ENCODE data around the gene ADAMTSL2.

ADAMTSL2 gene

GRCh38 chr9:133546287-133546680 lies 11.8 kb downstream of the ADAMTSL2 start:
- no peak overlapping the region for H3K27ac Mint-ChIP-seq
- TF ChIP-seq CTCF (IDR thresholded peaks at IDR 0.05; ENCODE audit: unreplicated experiment in 3 of 3), result no peak
- no peak overlapping the region for H3K4me3 Mint-ChIP-seq
- no peaks in the 10 kb centered on the region for H3K9me3 Mint-ChIP-seq
- H3K36me3 Mint-ChIP-seq (ENCODE audit: low read depth), result no peaks in the 10 kb centered on the region
- H3K27me3 Mint-ChIP-seq (ENCODE audit: low read depth), result peaks cover 5% of the 10 kb centered on the region
- H3K4me1 Mint-ChIP-seq, result peaks cover 15% of the 10 kb centered on the region

GRCh38 chr9:133547116-133547515 lies 12.6 kb downstream of the ADAMTSL2 start:
- Mint-ChIP-seq H3K36me3 (ENCODE audit: low read depth) (no peaks in the 10 kb centered on the region), H3K27me3 (ENCODE audit: low read depth) (peaks cover 3% of the 10 kb centered on the region), H3K27ac (peak overlapping the region in 2 of 3 experiments; percentile 18 to 28), H3K4me1 (peaks cover 19% of the 10 kb centered on the region), H3K4me3 (peak overlapping the region in 1 of 3 experiments; percentile 13), H3K9me3 (no peaks in the 10 kb centered on the region)
- no peak for TF ChIP-seq CTCF (IDR thresholded peaks at IDR 0.05; ENCODE audit: unreplicated experiment in 3 of 3)

GRCh38 chr9:133551446-133551845 lies 16.9 kb downstream of the ADAMTSL2 start:
- H3K4me3 Mint-ChIP-seq, result no peak overlapping the region
- H3K4me1 Mint-ChIP-seq, result peaks cover 17% of the 10 kb centered on the region
- peaks cover 14% of the 10 kb centered on the region for H3K27me3 Mint-ChIP-seq (ENCODE audit: low read depth)
- no peaks in the 10 kb centered on the region for H3K9me3 Mint-ChIP-seq
- H3K27ac Mint-ChIP-seq, result peak overlapping the region in 2 of 3 experiments; percentile 10 to 55
- no peak for TF ChIP-seq CTCF (IDR thresholded peaks at IDR 0.05; ENCODE audit: unreplicated experiment in 3 of 3)
- H3K36me3 Mint-ChIP-seq (ENCODE audit: low read depth), result no peaks in the 10 kb centered on the region

- H3K36me3 Mint-ChIP-seq (ENCODE audit: low read depth), result no peaks in the 10 kb centered on the region
- H3K27me3 Mint-ChIP-seq (ENCODE audit: low read depth), result peaks cover 12% of the 10 kb centered on the region
- no peak for TF ChIP-seq CTCF (IDR thresholded peaks at IDR 0.05; ENCODE audit: unreplicated experiment in 3 of 3)
- no peak overlapping the region for H3K27ac Mint-ChIP-seq
- no peaks in the 10 kb centered on the region for H3K9me3 Mint-ChIP-seq
- H3K4me1 Mint-ChIP-seq, result peaks cover 15% of the 10 kb centered on the region
- H3K4me3 Mint-ChIP-seq, result no peak overlapping the region
Measured at GRCh38 chr9:133552236-133552635, 17.7 kb downstream of the ADAMTSL2 start.

GRCh38 chr9:133553123-133553522 lies 18.6 kb downstream of the ADAMTSL2 start:
- no peak for TF ChIP-seq CTCF (IDR thresholded peaks at IDR 0.05; ENCODE audit: unreplicated experiment in 3 of 3)
- Mint-ChIP-seq H3K4me1 (peaks cover 19% of the 10 kb centered on the region), H3K36me3 (ENCODE audit: low read depth) (no peaks in the 10 kb centered on the region), H3K27ac (no peak overlapping the region), H3K9me3 (no peaks in the 10 kb centered on the region), H3K4me3 (no peak overlapping the region), H3K27me3 (ENCODE audit: low read depth) (peaks cover 11% of the 10 kb centered on the region)

- peaks cover 30% of the 10 kb centered on the region for H3K4me1 Mint-ChIP-seq
- H3K27me3 Mint-ChIP-seq (ENCODE audit: low read depth), result peaks cover 11% of the 10 kb centered on the region
- H3K9me3 Mint-ChIP-seq, result no peaks in the 10 kb centered on the region
- no peaks in the 10 kb centered on the region for H3K36me3 Mint-ChIP-seq (ENCODE audit: low read depth)
- no peak overlapping the region for H3K4me3 Mint-ChIP-seq
- no peak for TF ChIP-seq CTCF (IDR thresholded peaks at IDR 0.05; ENCODE audit: unreplicated experiment in 3 of 3)
- no peak overlapping the region for H3K27ac Mint-ChIP-seq
Measured at GRCh38 chr9:133553973-133554713, 19.6 kb downstream of the ADAMTSL2 start.
